ENCODE results near the gene FBP2. TPM values are rescaled to one million over a fixed set of nuclear protein-coding genes. Genes with fewer than 3 reads are reported as not detected.

FBP2 gene
- total and polyA plus RNA-seq, 10 of the 15 experiments (the other 5 are each of a cell fraction or from before 2014, with no cell fraction given) = 0.07 to 1.1 (median 0.12) TPM; not detected in 6

DNA sequence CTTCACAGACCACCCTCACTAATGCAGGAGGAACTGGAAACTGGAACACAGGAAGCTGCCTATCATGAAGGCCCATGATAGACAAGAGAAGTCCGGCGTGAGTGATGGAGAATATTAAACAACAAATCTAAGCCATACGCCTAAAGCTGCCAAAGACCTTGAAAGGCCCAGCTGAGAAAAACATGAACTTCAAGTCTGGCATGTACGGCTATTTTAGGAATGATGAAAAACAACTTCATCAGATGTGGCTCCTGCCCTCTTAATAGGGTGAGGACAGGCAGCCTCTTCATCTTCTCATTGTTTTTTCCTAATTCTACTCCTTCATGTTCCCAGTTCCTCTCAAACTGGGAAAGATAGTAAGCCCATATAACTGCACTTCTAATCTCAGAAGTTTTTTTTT lies 25.4 kb upstream of the FBP2 start:
- in situ Hi-C loops (cut with MboI) = no loop called here
- CTCF ChIA-PET = interaction anchor here (1.1 kb wide), 1 partner anchor 19 kb away, joined by 3 read pairs; no protein-coding TSS in a partner anchor
- Histone ChIP-seq H3K4me1 (ENCODE audit: control insufficient read depth, insufficient read depth, low read length) (no peaks in the 10 kb centered on the region), H4K20me1 (ENCODE audit: control insufficient read depth, insufficient read depth) (no peaks in the 10 kb centered on the region), H3K27ac (ENCODE audit: control insufficient read depth, insufficient read depth) (no peak overlapping the region), H3K4me3 (no peak overlapping the region), H3K79me2 (ENCODE audit: control insufficient read depth, insufficient read depth, low read length) (no peaks in the 10 kb centered on the region), H3K36me3 (ENCODE audit: control insufficient read depth in 2 of 2, insufficient read depth in 2 of 2, low read length in 1 of 2) (no peaks in the 10 kb centered on the region), H3K4me2 (ENCODE audit: control insufficient read depth, insufficient read depth) (no peak overlapping the region), H3K27me3 (replicated peaks in 1 of 2; ENCODE audit: control insufficient read depth in 2 of 2, insufficient read depth in 2 of 2, low read length in 1 of 2) (no peaks in the 10 kb centered on the region), H3K9ac (ENCODE audit: control insufficient read depth, insufficient read depth, low read length) (no peak overlapping the region), H3K9me3 (replicated peaks; ENCODE audit: control insufficient read depth, insufficient read depth, low read length) (no peaks in the 10 kb centered on the region), H2AFZ (ENCODE audit: control insufficient read depth, low read depth, low read length) (no peak overlapping the region)
- DNase-seq (ENCODE audit: low read depth, low spot score) (no peak), ATAC-seq (no peak), FAIRE-seq (no peak)
- POLR2A ChIA-PET = interaction anchor here (0.6 kb wide), 1 partner anchor 23 kb away, joined by 5 read pairs; no protein-coding TSS in a partner anchor
- 56% methylated on average over 4 of the region's 4 CpGs for WGBS (ENCODE audit: insufficient coverage, insufficient replicate concordance, low lambda C conversion rate, missing lambda C conversion rate)
- RAD21 ChIA-PET (ENCODE audit: unreplicated experiment) = no interaction called here
- SMC1A ChIA-PET (ENCODE audit: uncharacterized antibody, unreplicated experiment) = no interaction called here
- BruUV-seq (replicated peaks) = no TSS peak
- intact Hi-C loops (cut with micrococcal nuclease; ENCODE audit: unreplicated experiment) = no loop called here
- TF ChIP-seq ESRRA (IDR thresholded peaks at IDR 0.05; ENCODE audit: low read length) (no peak), EP300 (IDR thresholded peaks at IDR 0.05; ENCODE audit: borderline replicate concordance in 1 of 2, control insufficient read depth in 1 of 2, low read depth in 2 of 2, low read length in 2 of 2) (no peak), ETV6 (conservative IDR thresholded peaks at IDR 0.05 in 1 of 2, IDR thresholded peaks at IDR 0.05 in 1 of 2; ENCODE audit: borderline replicate concordance in 1 of 2, low read depth in 1 of 2) (no peak), SKIL (IDR thresholded peaks at IDR 0.05; ENCODE audit: low read depth, poor library complexity, severe bottlenecking) (no peak), PRDM15 (CRISPR knock-in tag; IDR thresholded peaks at IDR 0.05) (no peak), MLLT1 (IDR thresholded peaks at IDR 0.05) (no peak), PAX5 (IDR thresholded peaks at IDR 0.05; ENCODE audit: borderline replicate concordance, low read depth, low read length) (no peak), EZH2 (IDR thresholded peaks at IDR 0.05; ENCODE audit: borderline replicate concordance, control insufficient read depth, low read depth, low read length) (no peak), HCFC1 (IDR thresholded peaks at IDR 0.05; ENCODE audit: low read length) (no peak)
- TF ChIP-seq, protein P1, sequence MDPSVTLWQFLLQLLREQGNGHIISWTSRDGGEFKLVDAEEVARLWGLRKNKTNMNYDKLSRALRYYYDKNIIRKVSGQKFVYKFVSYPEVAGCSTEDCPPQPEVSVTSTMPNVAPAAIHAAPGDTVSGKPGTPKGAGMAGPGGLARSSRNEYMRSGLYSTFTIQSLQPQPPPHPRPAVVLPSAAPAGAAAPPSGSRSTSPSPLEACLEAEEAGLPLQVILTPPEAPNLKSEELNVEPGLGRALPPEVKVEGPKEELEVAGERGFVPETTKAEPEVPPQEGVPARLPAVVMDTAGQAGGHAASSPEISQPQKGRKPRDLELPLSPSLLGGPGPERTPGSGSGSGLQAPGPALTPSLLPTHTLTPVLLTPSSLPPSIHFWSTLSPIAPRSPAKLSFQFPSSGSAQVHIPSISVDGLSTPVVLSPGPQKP (IDR thresholded peaks at IDR 0.05; ENCODE audit: low read depth, low read length) = no peak
- TF ChIP-seq, protein P2, sequence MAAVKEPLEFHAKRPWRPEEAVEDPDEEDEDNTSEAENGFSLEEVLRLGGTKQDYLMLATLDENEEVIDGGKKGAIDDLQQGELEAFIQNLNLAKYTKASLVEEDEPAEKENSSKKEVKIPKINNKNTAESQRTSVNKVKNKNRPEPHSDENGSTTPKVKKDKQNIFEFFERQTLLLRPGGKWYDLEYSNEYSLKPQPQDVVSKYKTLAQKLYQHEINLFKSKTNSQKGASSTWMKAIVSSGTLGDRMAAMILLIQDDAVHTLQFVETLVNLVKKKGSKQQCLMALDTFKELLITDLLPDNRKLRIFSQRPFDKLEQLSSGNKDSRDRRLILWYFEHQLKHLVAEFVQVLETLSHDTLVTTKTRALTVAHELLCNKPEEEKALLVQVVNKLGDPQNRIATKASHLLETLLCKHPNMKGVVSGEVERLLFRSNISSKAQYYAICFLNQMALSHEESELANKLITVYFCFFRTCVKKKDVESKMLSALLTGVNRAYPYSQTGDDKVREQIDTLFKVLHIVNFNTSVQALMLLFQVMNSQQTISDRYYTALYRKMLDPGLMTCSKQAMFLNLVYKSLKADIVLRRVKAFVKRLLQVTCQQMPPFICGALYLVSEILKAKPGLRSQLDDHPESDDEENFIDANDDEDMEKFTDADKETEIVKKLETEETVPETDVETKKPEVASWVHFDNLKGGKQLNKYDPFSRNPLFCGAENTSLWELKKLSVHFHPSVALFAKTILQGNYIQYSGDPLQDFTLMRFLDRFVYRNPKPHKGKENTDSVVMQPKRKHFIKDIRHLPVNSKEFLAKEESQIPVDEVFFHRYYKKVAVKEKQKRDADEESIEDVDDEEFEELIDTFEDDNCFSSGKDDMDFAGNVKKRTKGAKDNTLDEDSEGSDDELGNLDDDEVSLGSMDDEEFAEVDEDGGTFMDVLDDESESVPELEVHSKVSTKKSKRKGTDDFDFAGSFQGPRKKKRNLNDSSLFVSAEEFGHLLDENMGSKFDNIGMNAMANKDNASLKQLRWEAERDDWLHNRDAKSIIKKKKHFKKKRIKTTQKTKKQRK (IDR thresholded peaks at IDR 0.05; ENCODE audit: low read depth, low read length) = no peak
